NCI-H2107 treated with DMSO at 0.1 percent for 48 hours (cell line): Measurements from ENCODE around the gene EMILIN2.

ENCODE experiments used
- DNase-seq: peaks from one replicate; lab custom pipeline; 2025; ENCODE audit not compliant: unreplicated experiment; lab: John Stamatoyannopoulos, UW

EMILIN2 gene

GRCh38 chr18:2897448-2898185 lies 50.8 kb downstream of the EMILIN2 start:
- DNase-seq, result no peak

GRCh38 chr18:2898186-2898640 lies 51.4 kb downstream of the EMILIN2 start:
- no peak for DNase-seq

- no peak for DNase-seq
Measured at GRCh38 chr18:2900684-2901422, 54.0 kb downstream of the EMILIN2 start.

- DNase-seq, result no peak
Measured at GRCh38 chr18:2901423-2901985, 54.7 kb downstream of the EMILIN2 start.

GRCh38 chr18:2902327-2902726 lies 55.5 kb downstream of the EMILIN2 start:
- DNase-seq, result no peak

- DNase-seq, result no peak
Measured at GRCh38 chr18:2903006-2903405, 56.2 kb downstream of the EMILIN2 start.

- no peak for DNase-seq
Measured at GRCh38 chr18:2905854-2906703, 59.3 kb downstream of the EMILIN2 start.

GRCh38 chr18:2906704-2907549 lies 60.1 kb downstream of the EMILIN2 start:
- no peak for DNase-seq

GRCh38 chr18:2907550-2908135 lies 60.8 kb downstream of the EMILIN2 start:
- DNase-seq, result no peak

GRCh38 chr18:2908166-2908945 lies 61.5 kb downstream of the EMILIN2 start:
- no peak for DNase-seq

GRCh38 chr18:2908946-2909335 lies 62.1 kb downstream of the EMILIN2 start:
- DNase-seq, result no peak

GRCh38 chr18:2909431-2910140 lies 62.8 kb downstream of the EMILIN2 start:
- no peak for DNase-seq

GRCh38 chr18:2910261-2910660 lies 63.5 kb downstream of the EMILIN2 start:
- DNase-seq, result no peak

- DNase-seq, result no peak
Measured at GRCh38 chr18:2910751-2911425, 64.1 kb downstream of the EMILIN2 start.

GRCh38 chr18:2911533-2911932 lies 64.7 kb downstream of the EMILIN2 start:
- DNase-seq, result no peak

- no peak for DNase-seq
Measured at GRCh38 chr18:2912357-2913299, 65.8 kb downstream of the EMILIN2 start.
